Breast epithelium (tissue), 4 donors: ENCODE data around the gene VGLL1. TPM values are rescaled to one million over a fixed set of nuclear protein-coding genes. Genes with fewer than 3 reads are reported as not detected.

Source experiments
- DNase-seq, 2 donors: peaks; one replicate each; pipeline ENCODE4 v3.0.0-alpha.2; 2019; ENCODE audit warnings: low spot score in 2 of 2
- H3K27ac ChIP-seq, 2 donors: fragments of 200-600 bp; sonication (generic) in 1 of 2; one replicate each; pipeline ENCODE4 v1.5.1; 2016 to 2019; ENCODE audit warnings: mild to moderate bottlenecking in 1 of 2
- H3K27me3 ChIP-seq, 2 donors: fragments of 200-600 bp; sonication (generic) in 1 of 2; one replicate each; pipeline versions ENCODE4 v1.5.1 to v1.6.0; 2017 to 2019; ENCODE audit warnings: control low read depth in 1 of 2, mild to moderate bottlenecking in 1 of 2
- H3K36me3 ChIP-seq: fragments of 200-600 bp; one replicate; pipeline ENCODE4 v1.5.1; 2019
- H3K4me1 ChIP-seq, 2 donors: fragments of 200-600 bp; sonication (generic); one replicate each; pipeline ENCODE4 v1.5.1; 2016 to 2019; ENCODE audit warnings: control low read depth in 1 of 2
- H3K4me3 ChIP-seq, 3 donors: fragments of 200-600 bp; sonication (generic); 1 replicate in 2 of 3; 2 replicates in 1 of 3; pipeline ENCODE4 v1.5.1; 2016 to 2019; ENCODE audit warnings: mild to moderate bottlenecking in 3 of 3, moderate library complexity in 2 of 3
- H3K9me3 ChIP-seq, 2 donors: fragments of 200-600 bp; sonication (generic) in 1 of 2; one replicate each; pipeline ENCODE4 v1.5.1; 2016 to 2019; ENCODE audit warnings: control low read depth in 1 of 2
- POLR2A ChIP-seq: fragments of 450-650 bp; IDR thresholded peaks from one replicate; pipeline ENCODE4 v1.6.1; 2016; ENCODE audit warnings: antibody characterized with exemption, mild to moderate bottlenecking, moderate library complexity
- POLR2AphosphoS5 ChIP-seq, 3 donors: sonication (generic); formaldehyde crosslinking; IDR thresholded peaks; one replicate each; pipeline ENCODE4 v1.6.1; 2017; ENCODE audit warnings: antibody characterized with exemption in 3 of 3
- intact Hi-C: fragments of 100-400 bp; cut with DNase I; formaldehyde crosslinking; loops from one replicate; pipeline ENCODE4 v1.15.1; 2023; ENCODE audit warnings: low total_unique reads
- total RNA-seq, 3 donors: library from RNA; depleted of rRNA; stranded (reverse); fragments of >200 nt; gene quantifications; one replicate each; pipeline ENCODE4 v1.1.0, GENCODE V29; 2016
- TF ChIP-seq, protein P1 (sequence below), 3 donors: fragments of 450-650 bp; IDR thresholded peaks; one replicate each; pipeline ENCODE4 v1.5.1; 2016 to 2017; ENCODE audit warnings: antibody characterized with exemption in 3 of 3, mild to moderate bottlenecking in 3 of 3, moderate library complexity in 3 of 3

The VGLL1 gene
- total RNA-seq, 3 donors from 2014 or later = 2.5 to 3.9 TPM; not detected in 1

DNA sequence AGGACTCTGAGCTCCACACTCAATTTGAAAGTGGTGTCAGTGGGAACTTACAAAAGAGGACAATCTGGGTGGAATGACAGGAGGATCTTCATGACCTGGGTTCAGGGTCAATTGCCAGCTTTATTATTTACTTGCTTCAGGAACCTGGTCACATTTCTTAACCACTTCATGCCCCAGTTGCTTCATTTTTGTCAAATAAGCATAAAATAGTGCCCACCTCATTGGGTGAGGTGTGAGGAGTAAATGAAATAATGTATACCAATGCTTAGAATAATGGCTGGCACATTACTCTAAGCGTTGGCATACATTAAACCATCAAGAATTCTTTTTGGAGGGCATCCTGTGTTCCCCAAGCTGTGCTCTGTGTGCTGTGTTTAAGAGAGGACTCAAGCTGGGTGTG is 19.4 kb downstream of the VGLL1 start:
- Histone ChIP-seq H3K9me3 (no peaks in the 10 kb centered on the region), H3K27ac (no peak overlapping the region), H3K4me3 (no peak overlapping the region), H3K27me3 (peaks cover 0 to 35% of the 10 kb centered on the region in 2 donors), H3K36me3 (no peaks in the 10 kb centered on the region), H3K4me1 (no peaks in the 10 kb centered on the region)
- intact Hi-C loops = no loop called here
- DNase-seq = no peak
- TF ChIP-seq POLR2A (no peak), POLR2AphosphoS5 (IDR thresholded peaks at IDR 0.05) (no peak)
- TF ChIP-seq, protein P1, sequence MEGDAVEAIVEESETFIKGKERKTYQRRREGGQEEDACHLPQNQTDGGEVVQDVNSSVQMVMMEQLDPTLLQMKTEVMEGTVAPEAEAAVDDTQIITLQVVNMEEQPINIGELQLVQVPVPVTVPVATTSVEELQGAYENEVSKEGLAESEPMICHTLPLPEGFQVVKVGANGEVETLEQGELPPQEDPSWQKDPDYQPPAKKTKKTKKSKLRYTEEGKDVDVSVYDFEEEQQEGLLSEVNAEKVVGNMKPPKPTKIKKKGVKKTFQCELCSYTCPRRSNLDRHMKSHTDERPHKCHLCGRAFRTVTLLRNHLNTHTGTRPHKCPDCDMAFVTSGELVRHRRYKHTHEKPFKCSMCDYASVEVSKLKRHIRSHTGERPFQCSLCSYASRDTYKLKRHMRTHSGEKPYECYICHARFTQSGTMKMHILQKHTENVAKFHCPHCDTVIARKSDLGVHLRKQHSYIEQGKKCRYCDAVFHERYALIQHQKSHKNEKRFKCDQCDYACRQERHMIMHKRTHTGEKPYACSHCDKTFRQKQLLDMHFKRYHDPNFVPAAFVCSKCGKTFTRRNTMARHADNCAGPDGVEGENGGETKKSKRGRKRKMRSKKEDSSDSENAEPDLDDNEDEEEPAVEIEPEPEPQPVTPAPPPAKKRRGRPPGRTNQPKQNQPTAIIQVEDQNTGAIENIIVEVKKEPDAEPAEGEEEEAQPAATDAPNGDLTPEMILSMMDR (IDR thresholded peaks at IDR 0.05) = no peak

DNA sequence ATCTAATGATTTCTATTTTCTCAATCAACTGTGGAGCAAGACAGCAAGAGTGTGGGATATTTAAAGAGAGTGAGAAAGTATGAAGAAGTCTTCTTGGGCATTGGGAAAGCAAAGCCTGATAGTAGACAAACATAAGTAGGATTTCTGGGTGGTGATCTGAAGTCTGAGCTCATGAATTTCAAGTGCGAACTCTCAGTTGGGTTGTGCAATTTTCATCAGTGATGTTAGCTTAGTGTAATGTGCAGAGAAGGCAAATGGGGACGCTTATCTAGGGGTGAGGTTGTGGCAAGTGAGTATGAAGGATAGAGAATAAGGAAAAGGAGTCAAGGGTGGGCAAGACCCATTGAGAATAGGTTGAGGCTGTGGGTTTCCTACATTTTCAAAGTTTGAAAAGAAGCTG is 23.7 kb downstream of the VGLL1 start:
- Histone ChIP-seq H3K36me3 (no peaks in the 10 kb centered on the region), H3K27ac (no peak overlapping the region)
- intact Hi-C loops = no loop called here

DNA sequence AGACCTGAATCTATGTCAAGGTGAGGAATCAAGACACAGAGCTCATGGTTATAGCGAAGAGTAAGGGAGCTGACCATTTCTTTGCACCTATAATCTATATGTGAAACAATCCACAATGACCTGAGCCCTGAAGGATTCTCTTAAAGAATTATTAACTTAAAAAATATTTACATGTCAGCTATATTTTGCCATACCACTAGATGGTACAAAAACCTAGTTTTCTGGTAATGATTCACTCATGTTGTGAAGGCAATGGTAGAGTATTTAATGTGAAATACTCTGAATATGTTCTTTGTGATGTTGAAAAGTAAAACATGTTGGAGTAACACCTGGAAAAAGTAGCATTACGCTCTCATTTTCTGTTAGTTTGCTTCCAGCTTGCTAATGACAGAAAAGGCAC is 40.0 kb downstream of the VGLL1 start:
- intact Hi-C loops = no loop called here
- no peak for TF ChIP-seq POLR2A
- TF ChIP-seq POLR2AphosphoS5 (IDR thresholded peaks at IDR 0.05) = no peak
- TF ChIP-seq, protein P1 (IDR thresholded peaks at IDR 0.05) = no peak
- no peak for DNase-seq

More for the DNA sequence above, 23.7 kb downstream of the VGLL1 start:
- DNase-seq = no peak
- Histone ChIP-seq H3K4me1 (no peaks in the 10 kb centered on the region), H3K9me3 (no peaks in the 10 kb centered on the region), H3K27me3 (peaks cover 0 to 23% of the 10 kb centered on the region in 2 donors), H3K4me3 (no peak overlapping the region)
- TF ChIP-seq, protein P1 (IDR thresholded peaks at IDR 0.05) = no peak
- TF ChIP-seq POLR2A = no peak
- no peak for TF ChIP-seq POLR2AphosphoS5 (IDR thresholded peaks at IDR 0.05)

DNA sequence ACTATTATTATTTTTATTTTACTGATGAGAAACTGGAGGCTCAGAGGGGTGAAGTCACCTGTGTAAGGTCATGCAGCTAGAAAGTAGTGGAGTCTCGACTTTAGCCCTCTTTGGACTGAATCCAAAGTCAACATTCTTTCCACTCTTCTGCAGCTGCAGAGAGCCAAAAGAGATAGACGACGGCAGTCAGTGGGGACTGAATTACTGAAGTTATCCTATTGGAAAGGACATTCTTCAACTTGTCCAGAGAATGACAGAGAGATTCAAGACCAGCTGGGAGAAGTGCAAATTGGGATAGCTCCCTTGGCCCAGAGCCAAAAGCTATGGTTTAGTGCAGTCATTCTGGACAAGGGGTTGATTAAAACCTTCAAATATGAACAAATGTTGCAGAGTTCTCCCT is 42.5 kb downstream of the VGLL1 start:
- Histone ChIP-seq H3K4me3 (no peak overlapping the region), H3K36me3 (no peaks in the 10 kb centered on the region), H3K9me3 (no peaks in the 10 kb centered on the region), H3K27me3 (peaks cover 0 to 48% of the 10 kb centered on the region in 2 donors), H3K27ac (no peak overlapping the region), H3K4me1 (no peaks in the 10 kb centered on the region)
- TF ChIP-seq, protein P1 (IDR thresholded peaks at IDR 0.05) = no peak
- no peak for TF ChIP-seq POLR2A
- TF ChIP-seq POLR2AphosphoS5 (IDR thresholded peaks at IDR 0.05) = no peak
- no peak for DNase-seq
- intact Hi-C loops = no loop called here

More for the DNA sequence above, 40.0 kb downstream of the VGLL1 start:
- Histone ChIP-seq H3K4me3 (no peak overlapping the region), H3K27ac (no peak overlapping the region), H3K9me3 (no peaks in the 10 kb centered on the region), H3K36me3 (no peaks in the 10 kb centered on the region), H3K27me3 (peaks cover 0 to 33% of the 10 kb centered on the region in 2 donors), H3K4me1 (no peaks in the 10 kb centered on the region)

DNA sequence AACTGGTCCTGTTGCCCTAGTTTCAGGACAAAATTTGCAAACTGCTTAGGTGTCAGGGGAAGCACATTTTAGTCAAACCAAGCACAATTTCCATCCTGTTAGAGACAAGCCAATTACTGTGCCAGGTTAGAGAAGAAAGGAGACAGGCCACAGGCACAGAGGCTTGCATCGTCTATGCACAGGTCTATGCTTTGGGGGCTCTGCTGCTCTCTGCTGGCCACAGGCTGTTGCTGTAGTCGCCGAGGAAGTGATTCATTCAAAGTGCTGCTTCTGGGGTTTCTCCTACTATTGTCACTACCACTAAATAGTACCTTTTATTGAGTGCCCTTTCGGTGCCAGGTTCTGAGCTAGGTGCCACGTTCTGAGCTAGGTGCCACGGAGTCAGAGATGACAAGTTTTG is 45.5 kb downstream of the VGLL1 start:
- no peaks in the 10 kb centered on the region for H3K4me1 ChIP-seq
- DNase-seq = peak; percentile 19 to 45
- H3K36me3 ChIP-seq = no peaks in the 10 kb centered on the region
- intact Hi-C loops = no loop called here
- H3K27ac ChIP-seq = no peak overlapping the region
- peaks cover 0 to 65% of the 10 kb centered on the region in 2 donors for H3K27me3 ChIP-seq
- H3K4me3 ChIP-seq = no peak overlapping the region
- H3K9me3 ChIP-seq = no peaks in the 10 kb centered on the region
- TF ChIP-seq, protein P1 (IDR thresholded peaks at IDR 0.05) = peak in 2 of 3 donors; percentile 26 to 29
- TF ChIP-seq POLR2A = no peak
